Stimulated activated CD4-positive, alpha-beta T cell treated with anti-CD3 and anti-CD28 coated beads, Interleukin-1b, Interleukin-23, amount 100 ng/mL, for 4 hours (primary cell): ENCODE measurements around the gene PRKCE.

Experiments
- DNase-seq, 2 donors: peaks; one replicate each; pipeline ENCODE4 v3.0.0-alpha.2; 2020; ENCODE audit warnings: low read depth in 2 of 2

PRKCE gene

DNA sequence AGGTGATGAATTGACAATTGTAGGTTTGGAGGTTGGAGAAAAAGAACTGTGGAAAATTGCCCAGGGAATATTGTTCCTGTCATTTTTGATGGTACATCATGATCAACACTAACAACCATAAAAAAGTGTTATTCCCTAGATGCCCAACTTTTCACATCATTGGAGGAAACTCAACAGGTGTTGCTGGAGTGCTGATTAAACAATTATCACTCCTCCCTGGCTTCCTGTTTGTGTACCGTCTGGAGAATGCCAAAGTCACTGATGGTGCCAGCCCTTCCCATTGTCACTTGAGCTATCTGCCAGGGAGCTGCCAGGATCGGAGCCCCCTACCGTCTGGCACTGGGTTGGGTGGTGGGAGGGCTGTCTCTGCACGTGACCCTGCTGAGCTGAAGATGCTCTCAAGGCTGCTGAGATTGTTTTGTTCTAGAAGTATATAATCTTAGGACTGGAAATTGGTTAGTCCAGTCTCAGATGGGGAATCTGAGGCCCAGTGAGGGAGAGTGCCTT is 156.9 kb downstream of the PRKCE start:
- DNase-seq = no peak

DNA sequence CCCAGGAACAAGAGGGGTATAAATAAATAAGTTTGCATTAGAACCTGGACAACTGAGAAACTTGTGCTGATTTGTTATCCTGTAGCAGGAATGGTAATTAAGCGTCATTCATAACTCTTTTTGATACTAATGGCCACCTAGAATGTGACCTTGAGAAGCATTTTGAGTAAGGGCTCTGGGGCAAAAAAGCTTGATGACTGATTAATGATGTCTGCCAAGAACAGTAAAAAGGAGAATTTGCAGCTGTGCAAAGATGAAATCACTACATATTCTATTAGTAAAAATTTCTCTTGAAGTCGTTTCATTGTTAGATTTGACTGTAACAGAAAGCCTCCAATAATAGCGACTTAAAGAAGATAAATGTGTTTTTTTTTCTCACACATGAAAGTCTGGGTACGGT is 157.7 kb downstream of the PRKCE start:
- DNase-seq = no peak

DNA sequence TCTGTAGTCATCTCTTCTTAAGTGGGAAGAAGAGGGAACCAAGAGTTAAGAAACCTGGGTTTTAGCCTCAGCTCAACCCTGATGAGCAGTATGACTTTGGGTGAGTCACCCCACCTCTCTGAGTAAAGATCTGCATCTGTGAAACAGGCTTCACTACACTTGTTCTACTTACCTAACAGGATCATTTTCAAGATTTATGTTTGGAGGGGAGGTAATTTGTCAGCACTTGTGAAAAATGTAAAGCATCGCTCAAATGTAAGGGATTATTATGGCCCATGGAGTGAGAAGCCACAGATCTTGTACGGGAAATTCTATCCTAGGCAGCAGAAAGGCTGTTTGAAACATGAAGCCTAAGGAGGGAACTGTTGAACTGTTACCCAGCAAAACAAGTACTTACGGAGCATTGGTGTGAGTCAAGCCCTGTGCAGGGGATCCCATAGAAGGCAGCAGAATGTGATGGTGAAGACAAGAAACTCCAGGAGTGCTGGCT is 160.6 kb downstream of the PRKCE start:
- no peak for DNase-seq

- no peak for DNase-seq
Observed at GRCh38 chr2:45813003-45813941, 161.8 kb downstream of the PRKCE start.

DNA sequence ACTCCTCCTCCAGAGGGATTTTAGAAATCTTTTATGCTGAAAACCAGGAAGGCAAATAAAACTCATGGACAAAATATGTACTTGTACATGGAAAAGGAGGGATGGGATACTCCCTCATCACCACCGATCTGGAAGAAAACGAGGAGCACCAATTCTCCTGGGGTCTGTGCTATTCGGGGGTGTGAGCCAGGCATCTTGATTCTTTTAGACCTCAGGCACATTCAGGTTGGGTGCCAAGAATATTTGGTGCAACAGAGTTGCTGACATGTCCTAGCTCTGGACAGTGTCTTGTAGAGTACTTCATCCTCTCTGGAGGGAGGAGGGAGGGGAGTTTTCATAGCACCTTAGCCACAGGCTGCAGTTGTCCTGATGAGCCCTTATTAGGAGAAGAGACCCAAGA is 163.0 kb downstream of the PRKCE start:
- no peak for DNase-seq

DNA sequence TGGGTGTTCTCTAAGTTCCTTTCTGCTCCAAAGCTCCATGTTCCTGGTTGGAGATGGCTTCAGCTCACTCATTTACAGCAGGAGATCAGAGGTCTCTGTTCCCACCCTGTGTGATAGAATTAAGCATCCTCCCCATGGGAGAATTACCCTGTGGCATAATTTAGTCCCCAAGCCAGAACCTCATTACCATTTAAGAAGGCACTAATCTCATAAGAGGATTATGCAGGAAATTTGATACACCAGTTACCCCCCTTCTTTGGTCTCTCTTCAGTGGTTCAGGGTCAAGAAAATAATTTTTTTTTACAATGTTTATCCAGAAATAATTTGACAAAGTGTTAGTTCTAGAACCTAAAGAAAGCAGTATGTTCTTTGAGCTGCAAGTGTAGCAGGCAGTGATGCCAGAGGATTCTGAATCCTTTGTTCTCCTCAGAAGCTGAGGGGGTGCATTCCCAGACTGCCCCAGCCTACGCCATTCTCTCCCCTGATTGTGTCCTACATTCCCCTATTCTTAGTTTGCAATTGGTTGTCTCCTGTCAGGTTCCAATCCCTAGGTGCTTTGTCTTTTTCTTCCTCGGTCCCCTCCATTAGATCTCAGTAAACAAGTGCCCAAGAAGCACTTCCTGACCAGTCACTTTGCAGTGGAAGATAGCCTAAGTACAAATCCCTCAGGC is 163.6 kb downstream of the PRKCE start:
- DNase-seq = no peak

GRCh38 chr2:45816272-45816671 is 164.8 kb downstream of the PRKCE start:
- DNase-seq = no peak

DNA sequence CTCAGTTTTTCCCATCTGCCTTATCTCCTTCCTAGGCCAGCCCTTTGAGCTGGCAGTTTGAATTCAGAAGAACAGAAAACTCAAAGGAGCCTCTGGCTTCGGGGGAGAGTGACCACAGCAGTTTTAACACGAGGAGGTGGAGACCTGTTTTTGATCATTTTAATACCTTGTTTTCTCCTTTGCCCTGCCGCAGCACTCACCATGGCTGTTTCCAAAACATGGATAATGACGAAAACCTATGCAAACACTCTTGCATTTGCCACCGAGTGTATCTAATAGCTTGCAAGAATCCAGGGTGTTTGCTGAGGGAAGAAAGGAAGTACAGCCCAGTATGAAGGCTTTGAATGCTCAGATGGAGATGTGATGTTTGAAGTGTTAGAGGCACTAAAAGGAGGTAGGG is 167.1 kb downstream of the PRKCE start:
- DNase-seq = no peak

- no peak for DNase-seq
Observed at GRCh38 chr2:45820048-45820447, 168.6 kb downstream of the PRKCE start.

DNA sequence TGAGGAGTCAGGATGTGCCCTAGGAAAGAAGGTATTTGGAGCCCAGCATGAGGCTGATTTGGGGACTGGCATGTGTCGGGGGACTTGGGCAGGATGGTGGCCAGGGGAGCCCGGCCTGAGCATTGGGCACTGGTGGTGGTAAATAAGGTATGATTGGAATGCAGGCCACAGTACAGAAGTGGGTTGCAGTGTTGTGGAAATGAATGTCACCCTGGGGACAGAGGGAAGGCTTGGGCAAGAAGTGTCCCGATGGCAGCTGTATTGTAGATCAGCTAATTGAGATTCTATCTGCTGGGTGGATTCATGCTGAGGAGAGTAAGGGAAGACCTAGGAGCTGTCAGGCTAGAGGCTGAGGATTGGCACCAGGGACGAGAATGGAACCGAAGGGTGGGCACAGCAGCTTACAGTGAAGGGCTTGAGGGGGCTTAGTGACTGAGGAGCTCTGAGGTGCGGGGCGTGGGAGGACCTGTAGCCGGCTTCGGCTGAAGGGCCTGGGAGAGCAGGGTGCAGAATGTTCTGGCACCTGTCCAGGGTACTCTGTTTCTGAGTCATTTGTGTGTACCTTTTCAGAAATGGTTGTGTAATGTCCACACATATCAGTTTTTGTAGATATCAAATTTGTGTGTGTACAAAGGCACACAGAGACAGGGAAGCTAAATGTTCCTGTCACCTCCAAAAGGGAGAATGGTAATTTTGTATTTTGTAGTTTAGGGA is 170.2 kb downstream of the PRKCE start:
- DNase-seq = no peak

DNA sequence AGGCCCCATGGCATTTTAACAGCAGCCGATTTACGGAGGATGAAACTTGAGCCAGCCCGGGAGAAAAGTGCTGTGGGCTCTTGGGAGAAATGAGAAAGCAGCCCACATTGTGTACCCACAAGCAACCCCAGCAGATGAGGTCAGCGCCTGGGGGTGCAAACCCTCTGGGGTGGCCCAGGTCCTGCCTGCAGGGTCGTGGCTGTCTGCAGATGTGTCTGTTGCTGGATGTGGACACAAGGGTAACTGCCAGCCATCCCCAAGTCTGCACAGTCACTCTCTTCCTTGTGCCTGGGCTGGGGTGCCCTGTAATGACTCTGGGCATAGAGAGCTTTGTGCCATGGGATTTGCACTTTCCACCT is 170.8 kb downstream of the PRKCE start:
- DNase-seq = no peak

GRCh38 chr2:45823723-45824206 is 172.3 kb downstream of the PRKCE start:
- no peak for DNase-seq

GRCh38 chr2:45825001-45825651 is 173.7 kb downstream of the PRKCE start:
- no peak for DNase-seq

- no peak for DNase-seq
Observed at GRCh38 chr2:45826460-45826859, 175.0 kb downstream of the PRKCE start.

GRCh38 chr2:45826884-45827635 is 175.6 kb downstream of the PRKCE start:
- no peak for DNase-seq

DNA sequence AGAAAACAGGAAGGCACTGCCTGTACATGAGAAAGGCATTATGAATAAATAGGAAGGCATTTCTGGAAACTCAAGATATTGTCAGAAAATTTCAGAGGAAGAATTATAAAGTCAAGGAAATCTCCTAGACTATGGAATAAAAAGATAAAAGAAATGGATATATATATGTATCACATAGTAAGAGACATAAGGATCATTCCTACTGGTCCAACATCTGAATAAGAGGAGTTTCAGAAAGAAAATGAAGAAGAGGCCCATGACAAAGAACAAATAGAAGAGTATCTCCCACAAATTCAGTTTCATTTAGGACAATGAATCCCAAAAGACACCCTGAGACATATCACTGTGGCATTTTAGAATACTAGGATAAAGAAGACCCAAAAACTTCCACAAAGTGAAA is 178.8 kb downstream of the PRKCE start:
- no peak for DNase-seq

DNA sequence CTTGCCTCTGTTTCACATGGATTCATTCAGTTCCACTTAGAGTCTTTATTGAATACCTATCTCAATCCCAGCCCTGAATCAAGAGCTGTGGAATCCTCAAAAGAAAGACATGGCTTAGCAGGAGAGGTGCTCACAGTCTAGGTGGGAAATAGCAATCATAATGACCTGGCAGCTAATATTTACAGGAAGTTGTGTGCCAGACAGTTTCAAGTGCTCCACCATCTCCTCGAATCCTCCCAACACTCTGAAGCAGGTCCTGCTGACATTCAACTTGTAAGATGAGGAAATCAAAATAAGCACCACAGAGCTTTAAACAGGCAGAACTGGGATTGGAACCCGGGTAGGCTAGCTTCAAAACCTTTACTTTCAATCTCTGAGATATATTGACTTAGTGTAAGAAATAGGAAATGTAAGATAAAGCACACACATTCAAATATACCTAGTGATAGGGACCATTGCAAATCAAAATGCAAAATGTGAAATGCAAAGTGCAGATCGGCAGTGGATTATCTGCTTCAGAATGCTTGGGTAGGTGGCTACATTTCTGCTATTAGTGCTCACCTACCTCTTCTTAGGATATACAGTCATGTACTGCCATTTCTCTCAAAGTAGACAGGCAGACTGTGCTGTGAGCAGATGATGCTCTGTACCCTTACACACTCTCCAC is 182.0 kb downstream of the PRKCE start:
- DNase-seq = no peak

DNA sequence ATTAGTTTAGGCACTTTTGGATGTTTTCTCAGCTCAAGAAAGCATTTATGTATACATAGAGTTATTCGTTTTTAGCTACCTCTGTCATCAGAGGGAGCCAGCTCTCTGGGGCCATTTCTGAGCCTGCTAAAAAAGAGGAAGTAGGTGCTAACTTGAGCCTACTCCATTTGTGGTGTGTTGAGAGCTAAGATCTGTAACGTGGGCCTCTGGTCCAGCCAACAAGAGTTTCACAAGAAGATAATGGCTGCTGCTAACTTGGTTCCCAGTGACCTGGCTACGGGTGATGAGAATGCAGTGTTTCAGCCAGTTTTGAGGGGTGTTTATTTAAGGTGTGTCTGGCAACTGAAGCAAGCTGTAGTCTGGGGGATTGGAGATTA is 182.5 kb downstream of the PRKCE start:
- DNase-seq = no peak

GRCh38 chr2:45834372-45834771 is 182.9 kb downstream of the PRKCE start:
- DNase-seq = no peak

DNA sequence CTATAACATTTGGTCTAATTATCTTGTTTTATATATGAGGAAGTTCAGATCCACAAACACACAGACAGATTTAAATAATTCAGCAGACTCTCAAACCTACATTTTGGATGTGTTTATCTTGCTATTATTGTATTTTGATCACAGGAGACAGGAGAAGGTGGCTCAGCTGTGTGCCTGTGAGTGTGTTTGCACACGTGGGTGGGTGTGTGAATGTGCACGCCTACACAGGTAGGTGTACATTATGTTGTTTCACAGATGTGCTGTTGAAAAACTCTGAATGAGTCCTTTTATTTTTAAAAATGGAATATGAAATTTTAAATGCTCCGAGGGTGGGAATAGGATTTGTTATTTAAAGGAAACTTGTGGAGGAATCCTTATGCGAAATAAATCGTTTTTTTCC is 183.4 kb downstream of the PRKCE start:
- DNase-seq = no peak
